ENCODE measurements around the gene MACROD1. TPM values are rescaled to one million over a fixed set of nuclear protein-coding genes. Genes with fewer than 3 reads are reported as not detected.

The MACROD1 gene
- total RNA-seq, 1 donor from 2014 or later, result 26.5 TPM

DNA sequence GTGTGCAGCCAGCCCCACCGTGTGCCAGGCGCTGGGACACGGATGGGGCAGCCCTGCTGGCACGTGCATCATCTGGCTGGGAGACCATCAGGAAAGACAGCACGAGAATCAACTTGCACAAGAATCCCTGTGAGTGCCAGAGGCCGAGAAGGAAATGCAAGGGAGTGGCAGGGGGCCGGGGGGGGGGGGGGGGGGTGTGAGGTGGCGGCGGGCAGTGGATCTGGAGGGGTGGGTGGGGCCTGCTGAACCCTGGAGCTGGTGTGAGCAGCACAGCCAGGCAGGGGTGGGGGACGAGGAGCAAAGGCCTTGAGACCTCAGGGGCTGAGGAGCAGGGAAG lies 144.2 kb downstream of the MACROD1 start:
- TF ChIP-seq, protein P1, sequence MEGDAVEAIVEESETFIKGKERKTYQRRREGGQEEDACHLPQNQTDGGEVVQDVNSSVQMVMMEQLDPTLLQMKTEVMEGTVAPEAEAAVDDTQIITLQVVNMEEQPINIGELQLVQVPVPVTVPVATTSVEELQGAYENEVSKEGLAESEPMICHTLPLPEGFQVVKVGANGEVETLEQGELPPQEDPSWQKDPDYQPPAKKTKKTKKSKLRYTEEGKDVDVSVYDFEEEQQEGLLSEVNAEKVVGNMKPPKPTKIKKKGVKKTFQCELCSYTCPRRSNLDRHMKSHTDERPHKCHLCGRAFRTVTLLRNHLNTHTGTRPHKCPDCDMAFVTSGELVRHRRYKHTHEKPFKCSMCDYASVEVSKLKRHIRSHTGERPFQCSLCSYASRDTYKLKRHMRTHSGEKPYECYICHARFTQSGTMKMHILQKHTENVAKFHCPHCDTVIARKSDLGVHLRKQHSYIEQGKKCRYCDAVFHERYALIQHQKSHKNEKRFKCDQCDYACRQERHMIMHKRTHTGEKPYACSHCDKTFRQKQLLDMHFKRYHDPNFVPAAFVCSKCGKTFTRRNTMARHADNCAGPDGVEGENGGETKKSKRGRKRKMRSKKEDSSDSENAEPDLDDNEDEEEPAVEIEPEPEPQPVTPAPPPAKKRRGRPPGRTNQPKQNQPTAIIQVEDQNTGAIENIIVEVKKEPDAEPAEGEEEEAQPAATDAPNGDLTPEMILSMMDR (IDR thresholded peaks at IDR 0.05), result no peak
- intact Hi-C loops (cut with DNase I), result no loop called here
- no peak for DNase-seq (ENCODE audit: low spot score in 2 of 2)
- no peaks in the 10 kb centered on the region for H3K9me3 ChIP-seq
- no peak overlapping the region for H3K27ac ChIP-seq
- H3K36me3 ChIP-seq, result no peaks in the 10 kb centered on the region
- no peaks in the 10 kb centered on the region for H3K4me1 ChIP-seq
- no peak overlapping the region for H3K4me3 ChIP-seq
- no peaks in the 10 kb centered on the region for H3K27me3 ChIP-seq

DNA sequence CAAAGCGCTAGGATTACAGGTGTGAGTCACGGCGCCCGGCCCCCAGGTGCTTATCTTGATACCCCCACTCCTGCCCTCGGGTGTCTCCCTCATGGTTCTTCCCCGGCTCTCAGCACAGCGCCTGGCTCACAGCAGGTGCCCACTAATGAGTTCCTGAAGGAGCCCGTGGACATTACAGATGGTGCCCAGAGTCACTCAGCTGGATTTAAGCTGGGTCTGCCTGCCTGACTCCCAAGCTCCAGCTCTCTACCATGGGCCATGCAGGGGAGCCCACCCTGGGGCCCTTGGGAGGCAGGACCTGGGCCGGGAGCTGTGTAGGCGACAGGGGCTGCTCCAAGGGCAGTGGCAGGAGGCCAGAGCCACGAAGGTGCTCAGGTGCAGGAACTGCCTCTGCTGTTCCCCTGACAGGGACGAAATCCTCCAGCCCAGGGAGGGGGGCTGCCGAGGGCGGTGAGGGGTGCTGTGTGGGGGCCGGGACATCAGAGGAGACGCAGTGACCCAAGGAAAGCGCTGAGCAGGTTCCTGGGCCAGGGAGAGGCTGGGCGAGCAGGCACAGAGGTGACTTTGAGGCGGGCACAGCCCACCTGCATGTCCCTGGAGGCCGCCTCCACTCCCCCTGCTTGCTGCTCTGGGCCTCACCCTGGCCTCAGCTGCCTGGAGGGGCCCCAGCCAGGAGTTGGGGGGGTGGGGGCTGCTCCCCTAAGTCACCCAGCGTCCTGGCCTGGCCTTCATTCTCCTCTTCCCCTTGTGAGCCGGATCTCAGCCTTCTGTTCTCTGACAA lies 144.7 kb downstream of the MACROD1 start:
- DNase-seq (ENCODE audit: low spot score in 2 of 2), result no peak
- Histone ChIP-seq H3K36me3 (no peaks in the 10 kb centered on the region), H3K4me1 (no peaks in the 10 kb centered on the region), H3K27ac (no peak overlapping the region), H3K9me3 (no peaks in the 10 kb centered on the region), H3K4me3 (no peak overlapping the region), H3K27me3 (no peaks in the 10 kb centered on the region)
- intact Hi-C loops (cut with DNase I), result no loop called here
- TF ChIP-seq, protein P1 (IDR thresholded peaks at IDR 0.05), result no peak

DNA sequence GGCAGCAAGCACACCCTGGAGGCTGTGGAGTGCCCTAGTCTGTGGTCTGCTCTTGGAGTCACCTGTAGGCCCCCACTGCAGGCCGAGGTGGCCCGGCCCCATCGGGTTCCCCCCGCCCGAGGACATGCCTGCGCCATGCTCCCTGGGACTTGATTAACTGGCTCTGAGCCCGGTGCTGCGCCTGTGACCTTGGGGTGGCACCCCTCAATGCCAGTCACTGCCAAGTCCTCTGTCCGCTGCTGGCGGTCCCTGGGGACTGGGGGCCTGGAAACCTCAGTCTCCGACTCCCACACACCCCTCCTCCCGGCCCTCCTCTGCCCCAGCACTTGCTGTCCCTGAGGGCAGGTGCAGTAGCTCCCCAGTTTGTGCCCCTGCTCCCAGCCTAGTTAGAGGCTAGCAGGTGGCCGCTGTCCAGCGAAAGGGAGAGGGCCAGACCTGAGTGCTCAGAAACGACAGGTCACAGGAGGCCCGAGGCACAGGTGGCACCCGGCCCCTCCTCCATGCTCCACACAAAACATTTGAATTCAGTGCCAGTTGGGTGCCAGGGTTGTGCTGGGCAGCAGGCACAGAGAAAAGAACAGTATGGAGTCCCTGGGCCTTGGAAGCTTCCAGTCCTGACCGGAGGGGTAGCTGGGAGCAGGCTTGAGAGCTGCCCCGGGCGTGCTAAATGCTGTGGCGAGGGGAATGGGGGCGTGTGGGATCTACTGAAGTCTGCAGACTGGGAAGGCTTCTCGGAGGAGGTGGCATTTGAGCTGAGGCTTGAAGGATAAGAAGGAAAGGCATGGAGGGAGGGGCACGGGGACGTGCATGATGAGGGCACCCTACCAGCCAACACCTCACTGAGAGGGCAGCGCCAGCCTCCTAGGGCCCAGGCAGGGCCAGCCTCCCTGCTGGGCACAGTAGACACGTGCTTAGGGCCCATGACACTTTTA lies 146.5 kb downstream of the MACROD1 start:
- H3K4me3 ChIP-seq, result no peak overlapping the region
- intact Hi-C loops (cut with DNase I), result no loop called here
- H3K27ac ChIP-seq, result no peak overlapping the region
- H3K4me1 ChIP-seq, result no peaks in the 10 kb centered on the region
- H3K27me3 ChIP-seq, result no peaks in the 10 kb centered on the region
- TF ChIP-seq, protein P1 (IDR thresholded peaks at IDR 0.05), result no peak
- H3K36me3 ChIP-seq, result no peaks in the 10 kb centered on the region
- DNase-seq (ENCODE audit: low spot score in 2 of 2), result no peak
- H3K9me3 ChIP-seq, result no peaks in the 10 kb centered on the region

DNA sequence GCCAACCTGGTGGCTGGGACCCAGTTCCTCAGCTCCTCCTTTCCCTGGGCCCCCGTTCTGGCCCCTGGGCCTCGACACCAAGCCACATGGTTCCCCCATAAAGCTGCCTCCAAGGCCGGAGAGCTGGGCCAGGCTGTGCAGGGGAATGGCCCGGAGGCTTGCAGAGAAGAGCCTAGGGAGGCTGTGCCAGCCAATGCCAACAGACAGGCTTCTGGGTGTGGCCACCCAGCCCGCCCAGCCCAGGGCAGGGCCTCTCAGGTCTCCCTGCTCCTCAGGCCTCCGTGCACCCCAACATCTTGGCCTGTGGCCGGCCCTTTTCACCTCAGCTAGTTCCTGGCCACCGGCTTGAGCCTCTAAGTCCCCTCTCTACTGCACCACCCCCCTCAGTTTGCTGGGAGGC lies 147.6 kb downstream of the MACROD1 start:
- Histone ChIP-seq H3K27me3 (no peaks in the 10 kb centered on the region), H3K4me1 (no peaks in the 10 kb centered on the region), H3K4me3 (no peak overlapping the region), H3K9me3 (no peaks in the 10 kb centered on the region), H3K27ac (no peak overlapping the region), H3K36me3 (no peaks in the 10 kb centered on the region)
- intact Hi-C loops (cut with DNase I), result no loop called here
- DNase-seq (ENCODE audit: low spot score in 2 of 2), result no peak
- TF ChIP-seq, protein P1 (IDR thresholded peaks at IDR 0.05), result no peak

DNA sequence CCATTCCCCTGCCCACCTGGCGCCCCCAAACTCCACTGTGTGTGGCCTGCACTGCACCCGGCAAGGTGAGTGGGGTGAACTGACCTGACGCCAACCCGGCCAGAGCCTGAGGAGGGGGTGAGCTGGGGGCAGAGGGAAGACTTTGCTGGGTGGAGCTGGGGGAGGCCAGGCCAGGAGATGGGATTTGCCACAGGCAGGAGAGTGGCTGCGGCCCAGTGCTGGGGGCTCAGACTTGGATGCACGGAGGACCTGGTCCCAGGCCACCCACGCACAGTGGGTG lies 148.0 kb downstream of the MACROD1 start:
- intact Hi-C loops (cut with DNase I), result no loop called here
- Histone ChIP-seq H3K9me3 (no peaks in the 10 kb centered on the region), H3K4me3 (no peak overlapping the region), H3K36me3 (no peaks in the 10 kb centered on the region), H3K27me3 (no peaks in the 10 kb centered on the region), H3K4me1 (no peaks in the 10 kb centered on the region), H3K27ac (no peak overlapping the region)
- TF ChIP-seq, protein P1 (IDR thresholded peaks at IDR 0.05), result no peak
- no peak for DNase-seq (ENCODE audit: low spot score in 2 of 2)

Data from ascending aorta (tissue), 2 donors.